Suprapubic skin (tissue), 4 donors: Measurements from ENCODE around the gene CAAP1.

Source experiments
- CTCF ChIP-seq, 2 donors: fragments of 200-600 bp in 1 of 2; fragments of 450-650 bp in 1 of 2; sonication (generic) in 1 of 2; IDR thresholded peaks; one replicate each; pipeline ENCODE4 v1.5.1; 2016 to 2019; ENCODE audit warnings: antibody characterized with exemption in 2 of 2, mild to moderate bottlenecking in 1 of 2, moderate library complexity in 1 of 2
- POLR2A ChIP-seq, 2 donors: fragments of 450-650 bp; IDR thresholded peaks; one replicate each; pipeline ENCODE4 v1.6.1; 2017; ENCODE audit warnings: antibody characterized with exemption in 2 of 2, mild to moderate bottlenecking in 2 of 2, moderate library complexity in 2 of 2
- POLR2AphosphoS5 ChIP-seq, 3 donors: sonication (generic); formaldehyde crosslinking; IDR thresholded peaks; one replicate each; pipeline ENCODE4 v1.6.1; 2017; ENCODE audit warnings: antibody characterized with exemption in 3 of 3

GRCh38 chr9:26863074-26863473 lies 29.5 kb downstream of the CAAP1 start:
- TF ChIP-seq POLR2A (IDR thresholded peaks at IDR 0.05) = no peak
- TF ChIP-seq CTCF (IDR thresholded peaks at IDR 0.05) = peak in 1 of 2 donors; percentile 16
- TF ChIP-seq POLR2AphosphoS5 (IDR thresholded peaks at IDR 0.05) = no peak
